Measurements from ENCODE around the gene RIT2. TPM values are rescaled to one million over a fixed set of nuclear protein-coding genes. Genes with fewer than 3 reads are reported as not detected.

RIT2 gene
- total and polyA plus RNA-seq, 3 donors from 2014 or later: 0.82 TPM; not detected in 2

DNA sequence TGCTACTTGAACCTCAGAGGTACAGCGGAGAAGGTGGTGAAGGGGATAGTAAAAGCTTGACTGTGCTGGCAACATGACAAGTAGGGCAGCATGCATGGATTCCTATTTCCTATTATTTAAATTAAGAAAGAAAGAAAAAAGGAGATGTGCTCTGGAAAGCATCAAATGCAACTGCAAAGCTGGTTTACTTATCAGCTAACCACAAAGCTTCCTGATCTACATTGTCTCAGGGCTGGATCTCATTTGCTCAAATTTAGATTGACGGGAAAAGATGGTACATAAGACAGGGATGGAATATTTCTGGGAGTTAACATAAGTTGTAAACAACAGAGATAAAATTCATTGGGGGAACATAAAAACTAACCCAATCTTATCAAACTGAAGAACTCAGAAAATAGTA, 178.0 kb downstream of the RIT2 start:
- no peak overlapping the region for H3K4me3 ChIP-seq
- H3K27ac ChIP-seq: no peak overlapping the region
- TF ChIP-seq, protein P1, sequence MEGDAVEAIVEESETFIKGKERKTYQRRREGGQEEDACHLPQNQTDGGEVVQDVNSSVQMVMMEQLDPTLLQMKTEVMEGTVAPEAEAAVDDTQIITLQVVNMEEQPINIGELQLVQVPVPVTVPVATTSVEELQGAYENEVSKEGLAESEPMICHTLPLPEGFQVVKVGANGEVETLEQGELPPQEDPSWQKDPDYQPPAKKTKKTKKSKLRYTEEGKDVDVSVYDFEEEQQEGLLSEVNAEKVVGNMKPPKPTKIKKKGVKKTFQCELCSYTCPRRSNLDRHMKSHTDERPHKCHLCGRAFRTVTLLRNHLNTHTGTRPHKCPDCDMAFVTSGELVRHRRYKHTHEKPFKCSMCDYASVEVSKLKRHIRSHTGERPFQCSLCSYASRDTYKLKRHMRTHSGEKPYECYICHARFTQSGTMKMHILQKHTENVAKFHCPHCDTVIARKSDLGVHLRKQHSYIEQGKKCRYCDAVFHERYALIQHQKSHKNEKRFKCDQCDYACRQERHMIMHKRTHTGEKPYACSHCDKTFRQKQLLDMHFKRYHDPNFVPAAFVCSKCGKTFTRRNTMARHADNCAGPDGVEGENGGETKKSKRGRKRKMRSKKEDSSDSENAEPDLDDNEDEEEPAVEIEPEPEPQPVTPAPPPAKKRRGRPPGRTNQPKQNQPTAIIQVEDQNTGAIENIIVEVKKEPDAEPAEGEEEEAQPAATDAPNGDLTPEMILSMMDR (IDR thresholded peaks at IDR 0.05): no peak
- TF ChIP-seq POLR2A (IDR thresholded peaks at IDR 0.05): no peak
- H3K36me3 ChIP-seq (ENCODE audit: low read depth, missing control alignments): no peaks in the 10 kb centered on the region
- no peaks in the 10 kb centered on the region for H3K27me3 ChIP-seq
- no peaks in the 10 kb centered on the region for H3K9me3 ChIP-seq
- no peaks in the 10 kb centered on the region for H3K4me1 ChIP-seq
- intact Hi-C loops (cut with DNase I; ENCODE audit: low total_unique reads): no loop called here
- 68 to 72% methylated on average over 2 of the region's 2 CpGs for WGBS, 2 donors
- no peak for DNase-seq

DNA sequence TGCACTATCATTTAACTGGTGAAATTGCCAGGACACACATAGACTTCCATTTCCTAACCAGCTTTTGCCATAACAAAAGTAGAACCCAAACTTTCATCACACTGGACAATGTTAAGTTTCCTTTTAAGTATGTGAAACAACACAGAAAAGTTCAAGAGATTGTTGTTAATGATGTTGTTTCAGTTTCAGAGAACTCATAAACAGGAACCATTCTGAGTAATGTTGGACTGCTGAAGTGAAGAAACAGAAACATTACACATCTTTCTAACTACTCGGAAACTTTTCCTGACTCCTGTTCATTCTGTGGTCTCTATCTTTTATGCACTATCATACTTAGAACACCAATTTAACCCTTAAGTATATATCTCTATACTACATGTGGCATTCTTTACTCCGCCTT, 179.2 kb downstream of the RIT2 start:
- Histone ChIP-seq H3K27me3 (no peaks in the 10 kb centered on the region), H3K36me3 (ENCODE audit: low read depth, missing control alignments) (no peaks in the 10 kb centered on the region), H3K9me3 (no peaks in the 10 kb centered on the region), H3K4me1 (peaks cover 6% of the 10 kb centered on the region), H3K4me3 (no peak overlapping the region), H3K27ac (no peak overlapping the region)
- 48 to 51% methylated on average over 2 of the region's 2 CpGs for WGBS, 2 donors
- no peak for DNase-seq
- TF ChIP-seq, protein P1 (IDR thresholded peaks at IDR 0.05): no peak
- intact Hi-C loops (cut with DNase I; ENCODE audit: low total_unique reads): no loop called here

DNA sequence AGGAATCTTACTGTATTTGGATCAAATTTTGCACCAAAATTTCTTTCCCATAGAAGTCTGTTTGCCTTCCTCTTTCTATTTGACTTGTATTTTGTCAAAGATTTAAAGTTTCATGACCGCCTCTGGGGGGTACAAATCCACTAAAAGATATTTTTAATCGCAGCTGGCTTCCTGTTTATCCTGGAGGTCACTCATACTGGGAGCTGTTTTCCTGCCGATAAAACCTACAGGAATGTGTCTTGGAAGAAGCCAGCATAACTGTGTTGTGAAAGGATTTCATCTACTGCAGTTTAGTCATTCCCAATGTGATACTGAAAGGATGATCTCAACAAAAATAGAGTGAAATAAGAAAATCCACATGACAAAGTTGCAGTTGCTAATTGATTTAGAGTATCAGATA, 184.0 kb downstream of the RIT2 start:
- no peak overlapping the region for H3K4me3 ChIP-seq
- no peaks in the 10 kb centered on the region for H3K36me3 ChIP-seq (ENCODE audit: low read depth, missing control alignments)
- intact Hi-C loops (cut with DNase I; ENCODE audit: low total_unique reads): no loop called here
- TF ChIP-seq, protein P1 (IDR thresholded peaks at IDR 0.05): no peak
- TF ChIP-seq POLR2A (IDR thresholded peaks at IDR 0.05): no peak
- no peak for DNase-seq
- no peaks in the 10 kb centered on the region for H3K9me3 ChIP-seq
- no peak overlapping the region for H3K27ac ChIP-seq
- 26 to 27% methylated on average over 3 of the region's 3 CpGs for WGBS, 2 donors
- peaks cover 6% of the 10 kb centered on the region for H3K4me1 ChIP-seq
- no peaks in the 10 kb centered on the region for H3K27me3 ChIP-seq

DNA sequence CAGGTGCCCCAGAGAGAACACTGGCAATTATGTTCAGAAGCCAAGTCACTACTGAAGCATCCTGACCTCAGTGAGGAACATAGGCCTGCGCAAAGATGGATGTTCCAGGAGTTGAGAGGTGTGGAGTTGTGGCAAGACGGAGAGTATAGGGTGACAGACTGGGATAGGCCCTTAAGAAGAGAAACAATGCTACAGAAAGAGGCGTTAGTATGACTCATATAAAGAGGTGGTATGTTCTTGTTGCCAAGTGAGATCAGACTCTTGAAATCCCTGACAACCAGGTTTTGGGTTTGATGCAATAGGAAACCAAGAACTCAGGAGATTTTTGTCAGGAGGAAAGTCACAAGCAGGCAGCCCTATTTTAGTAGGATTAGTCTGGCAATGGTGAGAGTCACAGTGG, 185.6 kb downstream of the RIT2 start:
- no peak overlapping the region for H3K4me3 ChIP-seq
- no peaks in the 10 kb centered on the region for H3K27me3 ChIP-seq
- H3K36me3 ChIP-seq (ENCODE audit: low read depth, missing control alignments): no peaks in the 10 kb centered on the region
- H3K4me1 ChIP-seq: peaks cover 6% of the 10 kb centered on the region
- no peaks in the 10 kb centered on the region for H3K9me3 ChIP-seq
- DNase-seq: no peak
- WGBS, 2 donors: 91 to 97% methylated on average over 3 of the region's 3 CpGs
- TF ChIP-seq, protein P1 (IDR thresholded peaks at IDR 0.05): no peak
- TF ChIP-seq POLR2A (IDR thresholded peaks at IDR 0.05): no peak
- H3K27ac ChIP-seq: no peak overlapping the region
- intact Hi-C loops (cut with DNase I; ENCODE audit: low total_unique reads): no loop called here

DNA sequence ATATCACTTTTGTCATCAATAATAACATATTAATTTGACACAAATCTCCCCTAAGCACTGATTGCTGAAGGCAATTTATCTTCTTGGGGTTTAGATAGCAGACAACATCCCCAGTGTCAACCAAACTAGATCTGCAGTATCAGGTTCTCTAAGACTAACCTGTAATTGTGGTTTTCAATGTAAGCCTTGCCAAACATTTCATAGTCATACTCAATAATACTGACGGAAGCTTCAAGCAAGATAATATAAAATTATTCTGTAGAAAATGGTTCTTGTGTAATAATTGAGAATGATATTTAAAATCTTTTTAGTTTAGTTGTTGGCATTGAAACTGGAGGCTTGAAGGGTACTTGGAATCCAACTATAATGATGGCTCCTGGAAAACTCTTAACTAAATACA, 186.3 kb downstream of the RIT2 start:
- no peak for DNase-seq
- Histone ChIP-seq H3K27me3 (no peaks in the 10 kb centered on the region), H3K4me3 (no peak overlapping the region), H3K4me1 (peaks cover 6% of the 10 kb centered on the region), H3K36me3 (ENCODE audit: low read depth, missing control alignments) (no peaks in the 10 kb centered on the region), H3K9me3 (no peaks in the 10 kb centered on the region), H3K27ac (no peak overlapping the region)
- intact Hi-C loops (cut with DNase I; ENCODE audit: low total_unique reads): no loop called here
- 95% methylated on average over 1 of the region's 1 CpG for WGBS, 2 donors
- TF ChIP-seq, protein P1 (IDR thresholded peaks at IDR 0.05): no peak
- no peak for TF ChIP-seq POLR2A (IDR thresholded peaks at IDR 0.05)
